HEK293 (cell line): ENCODE results near the gene MAP4K5.

ENCODE experiments used
- GLI2 ChIP-seq: fragments of 450-650 bp; formaldehyde crosslinking; IDR thresholded peaks from 2 replicates; pipeline ENCODE4; 2017; ENCODE audit warnings: missing biosample characterization, missing genetic modification characterization, low read depth, borderline replicate concordance
- GLI4 ChIP-seq: fragments of 450-650 bp; formaldehyde crosslinking; IDR thresholded peaks from 2 replicates; pipeline ENCODE4 v1.5.1; 2016; ENCODE audit warnings: missing biosample characterization, missing genetic modification characterization
- GLIS1 ChIP-seq: fragments of 450-650 bp; formaldehyde crosslinking; IDR thresholded peaks from 2 replicates; pipeline ENCODE4 v1.5.1; 2016; ENCODE audit warnings: missing biosample characterization, missing genetic modification characterization
- KLF1 ChIP-seq: fragments of 450-650 bp; formaldehyde crosslinking; IDR thresholded peaks from 2 replicates; pipeline ENCODE4 v1.5.1; 2016; ENCODE audit warnings: missing biosample characterization, missing genetic modification characterization
- SP2 ChIP-seq: fragments of 450-650 bp; formaldehyde crosslinking; IDR thresholded peaks from 2 replicates; pipeline ENCODE4 v1.5.1; 2016; ENCODE audit warnings: missing biosample characterization, missing genetic modification characterization
- ZBTB11 ChIP-seq: fragments of 450-650 bp; formaldehyde crosslinking; conservative IDR thresholded peaks from 2 replicates; pipeline ENCODE4 v1.5.1; 2016; ENCODE audit warnings: low read depth, missing biosample characterization, missing genetic modification characterization
- ZBTB21 ChIP-seq: fragments of 450-650 bp; formaldehyde crosslinking; IDR thresholded peaks from 2 replicates; pipeline ENCODE4 v1.5.1; 2017; ENCODE audit warnings: missing biosample characterization, missing genetic modification characterization
- ZBTB7A ChIP-seq: fragments of 450-650 bp; formaldehyde crosslinking; IDR thresholded peaks from 2 replicates; pipeline ENCODE4 v1.5.1; 2016; ENCODE audit warnings: low read depth, missing biosample characterization, missing genetic modification characterization
- ZFHX2 ChIP-seq: fragments of 450-650 bp; formaldehyde crosslinking; conservative IDR thresholded peaks from 2 replicates; pipeline ENCODE4 v1.5.1; 2016; ENCODE audit warnings: missing biosample characterization, missing genetic modification characterization
- ZIC2 ChIP-seq: fragments of 450-650 bp; formaldehyde crosslinking; IDR thresholded peaks from 2 replicates; pipeline ENCODE4 v1.5.1; 2016; ENCODE audit warnings: missing biosample characterization, missing genetic modification characterization
- ZNF2 ChIP-seq: fragments of 450-650 bp; formaldehyde crosslinking; IDR thresholded peaks from 2 replicates; pipeline ENCODE4 v1.5.1; 2016; ENCODE audit warnings: missing biosample characterization, missing genetic modification characterization
- ZNF280D ChIP-seq: fragments of 450-650 bp; formaldehyde crosslinking; IDR thresholded peaks from 2 replicates; pipeline ENCODE4 v1.5.1; 2016; ENCODE audit warnings: missing biosample characterization, missing genetic modification characterization
- ZNF366 ChIP-seq: fragments of 450-650 bp; formaldehyde crosslinking; conservative IDR thresholded peaks from 2 replicates; pipeline ENCODE4 v1.5.1; 2016; ENCODE audit warnings: missing biosample characterization, missing genetic modification characterization
- ZNF37A ChIP-seq: fragments of 450-650 bp; IDR thresholded peaks from 2 replicates; pipeline ENCODE4 v1.5.1; 2018; ENCODE audit warnings: missing biosample characterization, missing genetic modification characterization
- ZNF423 ChIP-seq: fragments of 450-650 bp; formaldehyde crosslinking; IDR thresholded peaks from 2 replicates; pipeline ENCODE4 v1.5.1; 2016; ENCODE audit warnings: missing biosample characterization, missing genetic modification characterization
- ZNF561 ChIP-seq: fragments of 450-650 bp; IDR thresholded peaks from 2 replicates; pipeline ENCODE4 v1.5.1; 2018; ENCODE audit warnings: missing biosample characterization, missing genetic modification characterization, borderline replicate concordance
- ZNF654 ChIP-seq: fragments of 450-650 bp; formaldehyde crosslinking; IDR thresholded peaks from 2 replicates; pipeline ENCODE4 v1.5.1; 2016; ENCODE audit warnings: low read depth, missing biosample characterization, missing genetic modification characterization
- ZNF677 ChIP-seq: fragments of 450-650 bp; IDR thresholded peaks from 2 replicates; pipeline ENCODE4 v1.5.0; 2018; ENCODE audit warnings: missing biosample characterization, mild to moderate bottlenecking, missing genetic modification characterization, moderate library complexity
- TF ChIP-seq, protein P1 (sequence below): fragments of 450-650 bp; formaldehyde crosslinking; IDR thresholded peaks from 2 replicates; pipeline ENCODE4 v1.5.1; 2016; ENCODE audit warnings: missing biosample characterization, missing genetic modification characterization, low read depth
- TF ChIP-seq, protein P2 (sequence below): fragments of 450-650 bp; formaldehyde crosslinking; IDR thresholded peaks from 2 replicates; pipeline ENCODE4 v1.5.1; 2016; ENCODE audit warnings: missing biosample characterization, missing genetic modification characterization
- TF ChIP-seq, protein P3 (sequence below): fragments of 450-650 bp; formaldehyde crosslinking; IDR thresholded peaks from 2 replicates; pipeline ENCODE4 v1.5.1; 2017; ENCODE audit warnings: missing biosample characterization, missing genetic modification characterization
- TF ChIP-seq, protein P4 (sequence below): fragments of 450-650 bp; formaldehyde crosslinking; IDR thresholded peaks from 2 replicates; pipeline ENCODE4 v1.5.1; 2016; ENCODE audit warnings: missing biosample characterization, missing genetic modification characterization

MAP4K5 gene

GRCh38 chr14:50532502-50533240, at the start of gene MAP4K5 (continued):
- TF ChIP-seq ZNF2 (tag by site-specific recombination) (peak; percentile 31; the same call in 1 of the 2 replicates), GLI2 (tag by site-specific recombination) (no peak), ZNF561 (tag by site-specific recombination) (peak; percentile 85; the same call in 1 of the 2 replicates), ZNF280D (tag by site-specific recombination) (no peak), GLIS1 (tag by site-specific recombination) (peak; percentile 70), ZFHX2 (tag by site-specific recombination) (peak; percentile 55), ZNF37A (tag by site-specific recombination) (0 out of 2 replicates have a peak, but pooled peaks have one; percentile 5), ZBTB7A (tag by site-specific recombination) (no peak), ZNF366 (tag by site-specific recombination) (0 out of 2 replicates have a peak, but pooled peaks have one; percentile 27), GLI4 (no peak), SP2 (tag by site-specific recombination) (peak; percentile 23; the same call in 1 of the 2 replicates), ZNF423 (tag by site-specific recombination) (peak; percentile 38), ZNF677 (tag by site-specific recombination) (0 out of 2 replicates have a peak, but pooled peaks have one; percentile 5), ZIC2 (peak; percentile 91), KLF1 (tag by site-specific recombination) (peak; percentile 65), ZBTB11 (peak; percentile 81), ZBTB21 (tag by site-specific recombination) (no peak), ZNF654 (tag by site-specific recombination) (peak; percentile 70)
- TF ChIP-seq, protein P1, sequence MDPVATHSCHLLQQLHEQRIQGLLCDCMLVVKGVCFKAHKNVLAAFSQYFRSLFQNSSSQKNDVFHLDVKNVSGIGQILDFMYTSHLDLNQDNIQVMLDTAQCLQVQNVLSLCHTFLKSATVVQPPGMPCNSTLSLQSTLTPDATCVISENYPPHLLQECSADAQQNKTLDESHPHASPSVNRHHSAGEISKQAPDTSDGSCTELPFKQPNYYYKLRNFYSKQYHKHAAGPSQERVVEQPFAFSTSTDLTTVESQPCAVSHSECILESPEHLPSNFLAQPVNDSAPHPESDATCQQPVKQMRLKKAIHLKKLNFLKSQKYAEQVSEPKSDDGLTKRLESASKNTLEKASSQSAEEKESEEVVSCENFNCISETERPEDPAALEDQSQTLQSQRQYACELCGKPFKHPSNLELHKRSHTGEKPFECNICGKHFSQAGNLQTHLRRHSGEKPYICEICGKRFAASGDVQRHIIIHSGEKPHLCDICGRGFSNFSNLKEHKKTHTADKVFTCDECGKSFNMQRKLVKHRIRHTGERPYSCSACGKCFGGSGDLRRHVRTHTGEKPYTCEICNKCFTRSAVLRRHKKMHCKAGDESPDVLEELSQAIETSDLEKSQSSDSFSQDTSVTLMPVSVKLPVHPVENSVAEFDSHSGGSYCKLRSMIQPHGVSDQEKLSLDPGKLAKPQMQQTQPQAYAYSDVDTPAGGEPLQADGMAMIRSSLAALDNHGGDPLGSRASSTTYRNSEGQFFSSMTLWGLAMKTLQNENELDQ, result no peak
- TF ChIP-seq, protein P2, sequence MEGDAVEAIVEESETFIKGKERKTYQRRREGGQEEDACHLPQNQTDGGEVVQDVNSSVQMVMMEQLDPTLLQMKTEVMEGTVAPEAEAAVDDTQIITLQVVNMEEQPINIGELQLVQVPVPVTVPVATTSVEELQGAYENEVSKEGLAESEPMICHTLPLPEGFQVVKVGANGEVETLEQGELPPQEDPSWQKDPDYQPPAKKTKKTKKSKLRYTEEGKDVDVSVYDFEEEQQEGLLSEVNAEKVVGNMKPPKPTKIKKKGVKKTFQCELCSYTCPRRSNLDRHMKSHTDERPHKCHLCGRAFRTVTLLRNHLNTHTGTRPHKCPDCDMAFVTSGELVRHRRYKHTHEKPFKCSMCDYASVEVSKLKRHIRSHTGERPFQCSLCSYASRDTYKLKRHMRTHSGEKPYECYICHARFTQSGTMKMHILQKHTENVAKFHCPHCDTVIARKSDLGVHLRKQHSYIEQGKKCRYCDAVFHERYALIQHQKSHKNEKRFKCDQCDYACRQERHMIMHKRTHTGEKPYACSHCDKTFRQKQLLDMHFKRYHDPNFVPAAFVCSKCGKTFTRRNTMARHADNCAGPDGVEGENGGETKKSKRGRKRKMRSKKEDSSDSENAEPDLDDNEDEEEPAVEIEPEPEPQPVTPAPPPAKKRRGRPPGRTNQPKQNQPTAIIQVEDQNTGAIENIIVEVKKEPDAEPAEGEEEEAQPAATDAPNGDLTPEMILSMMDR, result peak; percentile 97
- TF ChIP-seq, protein P3, sequence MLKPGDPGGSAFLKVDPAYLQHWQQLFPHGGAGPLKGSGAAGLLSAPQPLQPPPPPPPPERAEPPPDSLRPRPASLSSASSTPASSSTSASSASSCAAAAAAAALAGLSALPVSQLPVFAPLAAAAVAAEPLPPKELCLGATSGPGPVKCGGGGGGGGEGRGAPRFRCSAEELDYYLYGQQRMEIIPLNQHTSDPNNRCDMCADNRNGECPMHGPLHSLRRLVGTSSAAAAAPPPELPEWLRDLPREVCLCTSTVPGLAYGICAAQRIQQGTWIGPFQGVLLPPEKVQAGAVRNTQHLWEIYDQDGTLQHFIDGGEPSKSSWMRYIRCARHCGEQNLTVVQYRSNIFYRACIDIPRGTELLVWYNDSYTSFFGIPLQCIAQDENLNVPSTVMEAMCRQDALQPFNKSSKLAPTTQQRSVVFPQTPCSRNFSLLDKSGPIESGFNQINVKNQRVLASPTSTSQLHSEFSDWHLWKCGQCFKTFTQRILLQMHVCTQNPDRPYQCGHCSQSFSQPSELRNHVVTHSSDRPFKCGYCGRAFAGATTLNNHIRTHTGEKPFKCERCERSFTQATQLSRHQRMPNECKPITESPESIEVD, result no peak
- TF ChIP-seq, protein P4, sequence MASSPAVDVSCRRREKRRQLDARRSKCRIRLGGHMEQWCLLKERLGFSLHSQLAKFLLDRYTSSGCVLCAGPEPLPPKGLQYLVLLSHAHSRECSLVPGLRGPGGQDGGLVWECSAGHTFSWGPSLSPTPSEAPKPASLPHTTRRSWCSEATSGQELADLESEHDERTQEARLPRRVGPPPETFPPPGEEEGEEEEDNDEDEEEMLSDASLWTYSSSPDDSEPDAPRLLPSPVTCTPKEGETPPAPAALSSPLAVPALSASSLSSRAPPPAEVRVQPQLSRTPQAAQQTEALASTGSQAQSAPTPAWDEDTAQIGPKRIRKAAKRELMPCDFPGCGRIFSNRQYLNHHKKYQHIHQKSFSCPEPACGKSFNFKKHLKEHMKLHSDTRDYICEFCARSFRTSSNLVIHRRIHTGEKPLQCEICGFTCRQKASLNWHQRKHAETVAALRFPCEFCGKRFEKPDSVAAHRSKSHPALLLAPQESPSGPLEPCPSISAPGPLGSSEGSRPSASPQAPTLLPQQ (tag by site-specific recombination), result peak; percentile 24; the same call in 1 of the 2 replicates
